KMS-11 (cell line): ENCODE data around the gene DEPDC5.

Experiments
- H2AFZ ChIP-seq: fragments of 200-600 bp; sonication (generic); 2 replicates; pipeline ENCODE4 v1.6.1; 2016; ENCODE audit warnings: antibody characterized with exemption, mixed run types, low read depth
- H3K27ac ChIP-seq: fragments of 200-600 bp; sonication (generic); 2 replicates; pipeline ENCODE4 v1.6.1; 2016; ENCODE audit warnings: mild to moderate bottlenecking, mixed run types
- H3K27me3 ChIP-seq: fragments of 200-600 bp; sonication (generic); 2 replicates; pipeline ENCODE4 v1.6.1; 2017; ENCODE audit warnings: mild to moderate bottlenecking, low read depth, mixed run types, moderate library complexity; ENCODE audit not compliant: insufficient read depth
- H3K36me3 ChIP-seq: fragments of 200-600 bp; sonication (generic); 2 replicates; pipeline ENCODE4 v1.6.1; 2017; ENCODE audit warnings: mild to moderate bottlenecking, mixed run types; ENCODE audit not compliant: insufficient read depth
- H3K4me1 ChIP-seq: fragments of 200-600 bp; sonication (generic); 2 replicates; pipeline ENCODE4 v1.6.1; 2016; ENCODE audit warnings: mild to moderate bottlenecking, low read depth, mixed run types; ENCODE audit not compliant: poor library complexity, severe bottlenecking
- H3K4me2 ChIP-seq: fragments of 200-600 bp; sonication (generic); 2 replicates; pipeline ENCODE4 v1.7.0; 2016; ENCODE audit warnings: mild to moderate bottlenecking, mixed run types
- H3K4me3 ChIP-seq: fragments of 200-600 bp; sonication (generic); IDR thresholded peaks from 2 replicates; pipeline ENCODE4 v1.6.1; 2017; ENCODE audit warnings: low read depth, low read length, mixed read lengths; ENCODE audit not compliant: insufficient read depth
- H3K79me2 ChIP-seq: fragments of 200-600 bp; sonication (generic); 2 replicates; pipeline ENCODE4 v1.6.1; 2016; ENCODE audit warnings: low read depth, mixed run types; ENCODE audit not compliant: insufficient read depth
- H3K9ac ChIP-seq: fragments of 200-600 bp; sonication (generic); 2 replicates; pipeline ENCODE4 v1.6.1; 2016; ENCODE audit warnings: mild to moderate bottlenecking, mixed run types
- H4K20me1 ChIP-seq: fragments of 200-600 bp; sonication (generic); 2 replicates; pipeline ENCODE4 v1.6.1; 2016; ENCODE audit warnings: mild to moderate bottlenecking, mixed run types; ENCODE audit not compliant: insufficient read depth
- TF ChIP-seq, protein P1 (sequence below): fragments of 200-600 bp; sonication (generic); conservative IDR thresholded peaks from 2 replicates; pipeline ENCODE4 v1.6.1; 2017; ENCODE audit warnings: low read depth, mild to moderate bottlenecking, antibody characterized with exemption, low read length, moderate library complexity, mixed read lengths

The DEPDC5 gene

DNA sequence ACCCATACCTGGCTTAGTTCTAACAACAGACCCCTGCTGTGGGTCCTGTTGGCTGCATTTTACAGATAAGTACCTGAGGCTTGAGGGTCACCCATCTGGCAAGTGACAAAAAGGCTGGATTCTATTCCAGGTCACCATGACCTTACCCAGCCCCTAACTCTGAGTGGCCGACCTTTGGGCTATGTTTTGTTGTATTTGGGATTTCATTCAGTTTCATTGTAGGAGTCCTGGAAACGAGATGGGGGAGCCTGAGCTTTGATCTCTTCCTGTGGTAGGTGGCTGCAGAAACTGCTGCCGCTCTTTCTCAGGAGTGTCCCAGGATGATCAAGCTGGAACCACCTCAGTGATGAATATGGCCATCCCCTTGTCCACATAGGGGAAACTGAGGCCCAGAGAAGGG is 165.9 kb downstream of the DEPDC5 start:
- TF ChIP-seq, protein P1, sequence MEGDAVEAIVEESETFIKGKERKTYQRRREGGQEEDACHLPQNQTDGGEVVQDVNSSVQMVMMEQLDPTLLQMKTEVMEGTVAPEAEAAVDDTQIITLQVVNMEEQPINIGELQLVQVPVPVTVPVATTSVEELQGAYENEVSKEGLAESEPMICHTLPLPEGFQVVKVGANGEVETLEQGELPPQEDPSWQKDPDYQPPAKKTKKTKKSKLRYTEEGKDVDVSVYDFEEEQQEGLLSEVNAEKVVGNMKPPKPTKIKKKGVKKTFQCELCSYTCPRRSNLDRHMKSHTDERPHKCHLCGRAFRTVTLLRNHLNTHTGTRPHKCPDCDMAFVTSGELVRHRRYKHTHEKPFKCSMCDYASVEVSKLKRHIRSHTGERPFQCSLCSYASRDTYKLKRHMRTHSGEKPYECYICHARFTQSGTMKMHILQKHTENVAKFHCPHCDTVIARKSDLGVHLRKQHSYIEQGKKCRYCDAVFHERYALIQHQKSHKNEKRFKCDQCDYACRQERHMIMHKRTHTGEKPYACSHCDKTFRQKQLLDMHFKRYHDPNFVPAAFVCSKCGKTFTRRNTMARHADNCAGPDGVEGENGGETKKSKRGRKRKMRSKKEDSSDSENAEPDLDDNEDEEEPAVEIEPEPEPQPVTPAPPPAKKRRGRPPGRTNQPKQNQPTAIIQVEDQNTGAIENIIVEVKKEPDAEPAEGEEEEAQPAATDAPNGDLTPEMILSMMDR, result no peak
- no peaks in the 10 kb centered on the region for H4K20me1 ChIP-seq
- H3K27me3 ChIP-seq, result no peaks in the 10 kb centered on the region
- H3K4me2 ChIP-seq, result no peak overlapping the region
- peaks cover 4% of the 10 kb centered on the region for H3K4me1 ChIP-seq
- H3K9ac ChIP-seq, result no peak overlapping the region
- H2AFZ ChIP-seq, result no peak overlapping the region
- H3K79me2 ChIP-seq, result no peaks in the 10 kb centered on the region
- no peak overlapping the region for H3K27ac ChIP-seq
- H3K36me3 ChIP-seq, result no peaks in the 10 kb centered on the region
- no peak overlapping the region for H3K4me3 ChIP-seq

DNA sequence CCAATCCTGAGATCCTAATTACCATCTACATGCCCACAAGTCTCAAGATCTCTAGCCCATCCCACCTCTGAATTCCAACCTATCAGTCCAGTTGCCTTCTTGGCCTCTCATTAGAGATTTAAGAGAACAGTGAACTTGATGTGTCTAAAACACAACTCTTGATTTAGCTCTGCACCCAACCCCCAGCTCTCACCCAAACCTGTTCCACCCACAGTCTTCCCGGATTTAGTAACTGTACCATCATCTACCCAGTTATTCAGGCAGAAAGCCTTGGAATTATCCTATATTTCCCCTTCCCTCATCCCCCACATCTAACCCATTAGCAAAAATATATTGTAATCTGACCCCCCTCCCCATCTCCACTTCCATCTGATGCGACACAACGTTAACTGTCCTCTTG is 166.5 kb downstream of the DEPDC5 start:
- Histone ChIP-seq H3K9ac (no peak overlapping the region), H2AFZ (no peak overlapping the region), H3K36me3 (no peaks in the 10 kb centered on the region), H4K20me1 (no peaks in the 10 kb centered on the region), H3K27ac (no peak overlapping the region), H3K79me2 (no peaks in the 10 kb centered on the region), H3K4me3 (no peak overlapping the region), H3K4me1 (peaks cover 4% of the 10 kb centered on the region), H3K4me2 (no peak overlapping the region), H3K27me3 (no peaks in the 10 kb centered on the region)
- TF ChIP-seq, protein P1, result no peak

DNA sequence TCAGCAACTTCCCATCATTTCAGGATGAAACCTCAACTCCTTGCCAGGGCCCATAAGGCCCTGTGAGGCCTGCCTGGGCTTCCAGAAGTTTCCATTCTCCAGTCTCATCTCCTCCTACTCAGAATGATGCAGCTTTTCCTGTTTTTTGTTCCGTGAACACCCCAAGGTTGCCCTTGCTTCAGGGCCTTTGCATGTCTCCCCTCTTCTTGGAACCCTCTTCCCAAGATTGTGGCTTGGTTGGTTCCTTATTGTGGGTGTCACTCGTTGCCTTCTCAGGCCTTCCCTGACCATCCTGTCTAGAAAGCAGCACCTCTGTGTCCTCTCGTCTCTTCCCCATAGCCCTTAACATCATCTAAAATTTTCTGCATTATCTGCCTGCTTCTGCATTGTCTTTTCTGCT is 167.3 kb downstream of the DEPDC5 start:
- H3K79me2 ChIP-seq, result no peaks in the 10 kb centered on the region
- H4K20me1 ChIP-seq, result no peaks in the 10 kb centered on the region
- H3K4me1 ChIP-seq, result peaks cover 4% of the 10 kb centered on the region
- no peaks in the 10 kb centered on the region for H3K27me3 ChIP-seq
- no peak overlapping the region for H3K4me2 ChIP-seq
- H2AFZ ChIP-seq, result no peak overlapping the region
- H3K27ac ChIP-seq, result no peak overlapping the region
- H3K9ac ChIP-seq, result no peak overlapping the region
- no peak overlapping the region for H3K4me3 ChIP-seq
- H3K36me3 ChIP-seq, result no peaks in the 10 kb centered on the region
- TF ChIP-seq, protein P1, result no peak

DNA sequence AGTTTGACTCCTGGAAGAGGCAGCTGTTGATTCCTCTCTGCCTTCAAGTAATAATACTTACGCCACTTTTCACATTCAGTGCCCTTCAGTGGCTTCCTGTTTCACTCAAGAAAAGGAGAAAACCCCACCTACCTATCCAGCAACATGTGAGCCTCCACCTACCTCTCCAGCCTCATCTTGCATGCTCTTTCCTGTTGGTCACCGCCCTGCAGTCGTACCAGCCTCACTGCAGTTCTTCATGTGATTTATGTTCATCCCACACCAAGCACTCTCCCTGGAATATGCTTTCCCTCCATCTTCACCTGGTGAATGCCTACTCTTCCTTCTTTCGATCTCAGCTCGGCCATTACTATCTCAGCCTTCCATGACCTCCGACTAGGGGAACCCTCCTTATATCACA is 168.7 kb downstream of the DEPDC5 start:
- Histone ChIP-seq H3K9ac (no peak overlapping the region), H3K27ac (no peak overlapping the region), H3K36me3 (no peaks in the 10 kb centered on the region), H3K4me3 (no peak overlapping the region), H3K4me1 (peaks cover 4% of the 10 kb centered on the region), H2AFZ (no peak overlapping the region), H3K79me2 (no peaks in the 10 kb centered on the region), H3K4me2 (no peak overlapping the region), H3K27me3 (no peaks in the 10 kb centered on the region), H4K20me1 (no peaks in the 10 kb centered on the region)
- TF ChIP-seq, protein P1, result no peak
